ENCODE measurements around the gene GORAB.

The GORAB gene

GRCh38 chr1:170531758-170532657 lies at the start of gene GORAB:
Gene GORAB, plus strand, starts transcription at chr1:170532166. Its CDS starts 58 bp downstream, at chr1:170532224.
- peak; percentile 97 for DNase-seq (ENCODE audit: low spot score)

- no peak for DNase-seq (ENCODE audit: low spot score)
Measured at GRCh38 chr1:170483051-170483450, 48.9 kb upstream of the GORAB start.

GRCh38 chr1:170487503-170487902 lies 44.5 kb upstream of the GORAB start:
- no peak for DNase-seq (ENCODE audit: low spot score)

GRCh38 chr1:170491291-170491690 lies 40.7 kb upstream of the GORAB start:
- DNase-seq (ENCODE audit: low spot score): no peak

GRCh38 chr1:170494369-170494768 lies 37.6 kb upstream of the GORAB start:
- no peak for DNase-seq (ENCODE audit: low spot score)

GRCh38 chr1:170495006-170495405 lies 37.0 kb upstream of the GORAB start:
- no peak for DNase-seq (ENCODE audit: low spot score)

- DNase-seq (ENCODE audit: low spot score): no peak
Measured at GRCh38 chr1:170498876-170499275, 33.1 kb upstream of the GORAB start.

- no peak for DNase-seq (ENCODE audit: low spot score)
Measured at GRCh38 chr1:170503665-170504064, 28.3 kb upstream of the GORAB start.

- no peak for DNase-seq (ENCODE audit: low spot score)
Measured at GRCh38 chr1:170510163-170510562, 21.8 kb upstream of the GORAB start.

GRCh38 chr1:170511038-170511437 lies 20.9 kb upstream of the GORAB start:
- no peak for DNase-seq (ENCODE audit: low spot score)

- DNase-seq (ENCODE audit: low spot score): no peak
Measured at GRCh38 chr1:170513138-170513537, 18.8 kb upstream of the GORAB start.

GRCh38 chr1:170518185-170518834 lies 13.7 kb upstream of the GORAB start:
- DNase-seq (ENCODE audit: low spot score): no peak

- DNase-seq (ENCODE audit: low spot score): no peak
Measured at GRCh38 chr1:170518965-170519364, 13.0 kb upstream of the GORAB start.

- no peak for DNase-seq (ENCODE audit: low spot score)
Measured at GRCh38 chr1:170520601-170521000, 11.4 kb upstream of the GORAB start.

GRCh38 chr1:170521818-170522217 lies 10.1 kb upstream of the GORAB start:
- DNase-seq (ENCODE audit: low spot score): no peak

- DNase-seq (ENCODE audit: low spot score): no peak
Measured at GRCh38 chr1:170530972-170531757, 801 bp upstream of the GORAB start.

- no peak for DNase-seq (ENCODE audit: low spot score)
Measured at GRCh38 chr1:170533298-170533697, 1.3 kb downstream of the GORAB start.

GRCh38 chr1:170534626-170535147 lies 2.7 kb downstream of the GORAB start:
- no peak for DNase-seq (ENCODE audit: low spot score)

- DNase-seq (ENCODE audit: low spot score): no peak
Measured at GRCh38 chr1:170535418-170535817, 3.5 kb downstream of the GORAB start.

- no peak for DNase-seq (ENCODE audit: low spot score)
Measured at GRCh38 chr1:170536924-170537551, 5.1 kb downstream of the GORAB start.

- no peak for DNase-seq (ENCODE audit: low spot score)
Measured at GRCh38 chr1:170537798-170538503, 6.0 kb downstream of the GORAB start.

Measured in left forelimb (tissue), 1 donor.